ENCODE data around the gene DMD.

DMD gene

DNA sequence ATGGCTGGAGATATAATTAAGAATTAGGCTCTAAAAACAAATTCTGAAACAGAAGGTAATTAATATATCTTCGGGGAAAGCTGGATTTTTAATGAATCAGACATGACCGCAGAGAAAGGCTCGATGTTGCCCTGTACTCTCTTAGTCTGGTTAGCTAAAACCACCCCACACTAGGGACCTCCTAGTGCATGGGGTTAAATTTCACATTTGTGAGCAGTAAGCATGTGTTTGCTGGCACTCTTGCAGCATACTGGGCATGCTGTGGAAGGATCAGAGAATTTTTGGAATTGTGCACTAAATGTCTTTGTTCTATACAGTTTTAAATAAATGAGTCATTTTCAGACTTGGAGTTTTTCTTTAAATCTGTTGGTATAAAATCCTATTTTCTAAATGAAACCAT, 1663.9 kb downstream of the DMD start:
- H3K9ac ChIP-seq (ENCODE audit: low read length) = no peak overlapping the region
- H3K4me1 ChIP-seq (ENCODE audit: control insufficient read depth, insufficient read depth, low read length) = no peaks in the 10 kb centered on the region
- H3K36me3 ChIP-seq (ENCODE audit: control insufficient read depth, insufficient read depth, low read length) = no peaks in the 10 kb centered on the region
- H3K27me3 ChIP-seq (ENCODE audit: control insufficient read depth, insufficient read depth, low read length) = no peaks in the 10 kb centered on the region
- no peaks in the 10 kb centered on the region for H3K9me3 ChIP-seq (ENCODE audit: control insufficient read depth, low read length)
- H3K4me3 ChIP-seq (ENCODE audit: low read length) = no peak overlapping the region

DNA sequence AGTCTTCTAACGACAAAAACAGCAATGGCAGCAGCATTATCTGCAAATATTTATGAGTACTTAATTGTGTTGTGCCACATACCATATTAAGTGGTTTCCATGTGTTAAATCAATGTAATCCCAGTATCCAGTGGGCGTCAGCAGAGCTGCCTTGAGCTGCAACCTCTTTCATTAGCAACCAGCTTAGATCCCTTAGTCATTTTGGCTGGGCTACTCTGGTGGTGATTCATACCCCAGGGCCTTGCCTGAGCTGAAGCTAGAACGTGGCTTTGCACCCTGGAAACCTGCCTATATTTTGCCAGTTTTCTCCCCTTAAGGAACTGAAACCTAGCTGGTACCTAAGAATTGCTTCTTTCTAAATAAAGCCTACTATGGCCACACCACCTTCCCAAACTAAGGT, 1665.2 kb downstream of the DMD start:
- no peaks in the 10 kb centered on the region for H3K27me3 ChIP-seq (ENCODE audit: control insufficient read depth, insufficient read depth, low read length)
- no peaks in the 10 kb centered on the region for H3K4me1 ChIP-seq (ENCODE audit: control insufficient read depth, insufficient read depth, low read length)
- no peak overlapping the region for H3K9ac ChIP-seq (ENCODE audit: low read length)
- no peak overlapping the region for H3K4me3 ChIP-seq (ENCODE audit: low read length)
- H3K36me3 ChIP-seq (ENCODE audit: control insufficient read depth, insufficient read depth, low read length) = no peaks in the 10 kb centered on the region
- H3K9me3 ChIP-seq (ENCODE audit: control insufficient read depth, low read length) = no peaks in the 10 kb centered on the region

DNA sequence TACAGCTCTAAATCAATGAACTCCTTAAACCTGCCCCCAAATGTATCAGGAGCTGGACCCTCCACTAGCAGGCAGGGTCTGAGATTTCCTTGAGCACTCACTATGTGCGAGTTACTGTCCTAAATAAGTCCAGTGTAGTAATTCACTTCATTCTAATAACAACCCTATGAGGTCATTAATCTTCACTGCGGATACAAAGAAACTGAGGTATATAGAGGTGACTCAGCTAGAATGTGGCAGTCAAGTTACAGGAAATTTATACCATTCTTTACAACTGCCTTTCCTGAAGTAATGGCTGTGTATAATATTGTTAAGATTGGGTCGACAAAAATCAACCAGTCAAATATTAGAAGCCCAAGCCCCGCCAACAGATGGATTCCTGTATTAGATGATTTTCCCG, 1665.6 kb downstream of the DMD start:
- no peaks in the 10 kb centered on the region for H3K4me1 ChIP-seq (ENCODE audit: control insufficient read depth, insufficient read depth, low read length)
- no peaks in the 10 kb centered on the region for H3K27me3 ChIP-seq (ENCODE audit: control insufficient read depth, insufficient read depth, low read length)
- H3K9ac ChIP-seq (ENCODE audit: low read length) = no peak overlapping the region
- no peaks in the 10 kb centered on the region for H3K36me3 ChIP-seq (ENCODE audit: control insufficient read depth, insufficient read depth, low read length)
- H3K4me3 ChIP-seq (ENCODE audit: low read length) = no peak overlapping the region
- H3K9me3 ChIP-seq (ENCODE audit: control insufficient read depth, low read length) = no peaks in the 10 kb centered on the region

DNA sequence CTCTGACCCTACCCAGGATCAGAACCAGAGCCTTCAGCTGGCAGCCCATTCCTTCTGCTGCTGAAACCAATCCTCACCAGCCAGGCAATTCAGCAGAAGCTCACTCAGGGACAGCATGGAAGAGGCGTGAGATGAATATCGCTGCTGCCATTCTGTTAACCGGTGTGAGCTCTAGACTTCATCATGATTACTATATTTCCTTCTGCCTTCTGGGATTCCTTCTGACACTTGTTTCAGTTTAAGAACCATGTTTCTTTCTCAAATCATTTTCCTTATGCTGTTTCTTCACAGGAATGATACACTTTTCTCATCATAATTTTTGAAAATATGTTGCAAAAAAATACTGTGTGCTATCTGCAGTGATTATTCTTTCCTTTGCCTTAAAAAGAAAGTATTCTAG, 1666.2 kb downstream of the DMD start:
- H3K9me3 ChIP-seq (ENCODE audit: control insufficient read depth, low read length) = no peaks in the 10 kb centered on the region
- H3K36me3 ChIP-seq (ENCODE audit: control insufficient read depth, insufficient read depth, low read length) = no peaks in the 10 kb centered on the region
- no peaks in the 10 kb centered on the region for H3K27me3 ChIP-seq (ENCODE audit: control insufficient read depth, insufficient read depth, low read length)
- H3K4me1 ChIP-seq (ENCODE audit: control insufficient read depth, insufficient read depth, low read length) = no peaks in the 10 kb centered on the region
- no peak overlapping the region for H3K4me3 ChIP-seq (ENCODE audit: low read length)
- H3K9ac ChIP-seq (ENCODE audit: low read length) = no peak overlapping the region

DNA sequence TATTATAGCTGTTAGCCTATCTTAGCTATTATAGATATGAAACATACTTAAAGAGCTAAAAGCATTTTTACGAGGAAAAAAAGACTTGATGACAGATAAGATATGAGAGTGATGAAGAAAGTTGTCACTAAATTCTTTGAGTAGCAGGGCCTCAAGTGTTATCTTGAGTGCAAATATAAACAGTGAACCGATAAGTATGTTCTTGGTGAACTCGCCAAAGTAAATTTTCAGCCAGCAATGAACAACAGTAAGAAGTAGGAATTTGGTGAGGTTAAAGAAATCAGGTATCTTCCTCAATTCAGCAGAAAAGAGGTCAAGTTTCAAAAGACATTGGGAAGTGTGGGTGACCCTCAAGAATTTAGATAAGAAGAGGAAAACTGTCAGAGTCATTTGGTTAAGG, 1667.7 kb downstream of the DMD start:
- Histone ChIP-seq H3K36me3 (ENCODE audit: control insufficient read depth, insufficient read depth, low read length) (no peaks in the 10 kb centered on the region), H3K27me3 (ENCODE audit: control insufficient read depth, insufficient read depth, low read length) (no peaks in the 10 kb centered on the region), H3K4me1 (ENCODE audit: control insufficient read depth, insufficient read depth, low read length) (no peaks in the 10 kb centered on the region), H3K4me3 (ENCODE audit: low read length) (no peak overlapping the region), H3K9ac (ENCODE audit: low read length) (no peak overlapping the region), H3K9me3 (ENCODE audit: control insufficient read depth, low read length) (no peaks in the 10 kb centered on the region)

DNA sequence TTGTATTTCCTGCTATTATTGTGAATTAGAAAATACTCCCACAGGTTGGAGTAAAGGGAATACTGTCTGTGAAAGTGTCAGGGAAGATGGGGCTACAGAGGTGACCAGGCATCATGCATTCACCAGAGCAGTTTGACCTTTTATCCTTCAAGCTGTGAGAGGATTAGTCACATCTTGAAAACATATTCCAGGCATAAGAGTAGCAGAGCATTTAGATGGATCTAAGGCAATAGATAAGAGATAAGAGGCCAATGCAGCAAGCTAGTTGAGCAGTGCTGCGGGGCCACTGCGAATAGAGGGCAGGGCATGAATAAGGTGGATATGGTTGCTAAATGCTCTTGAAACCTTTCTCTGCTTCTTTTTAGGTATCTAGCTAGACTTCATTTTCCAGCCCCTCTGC, 1668.8 kb downstream of the DMD start:
- H3K27me3 ChIP-seq (ENCODE audit: control insufficient read depth, insufficient read depth, low read length) = no peaks in the 10 kb centered on the region

DNA sequence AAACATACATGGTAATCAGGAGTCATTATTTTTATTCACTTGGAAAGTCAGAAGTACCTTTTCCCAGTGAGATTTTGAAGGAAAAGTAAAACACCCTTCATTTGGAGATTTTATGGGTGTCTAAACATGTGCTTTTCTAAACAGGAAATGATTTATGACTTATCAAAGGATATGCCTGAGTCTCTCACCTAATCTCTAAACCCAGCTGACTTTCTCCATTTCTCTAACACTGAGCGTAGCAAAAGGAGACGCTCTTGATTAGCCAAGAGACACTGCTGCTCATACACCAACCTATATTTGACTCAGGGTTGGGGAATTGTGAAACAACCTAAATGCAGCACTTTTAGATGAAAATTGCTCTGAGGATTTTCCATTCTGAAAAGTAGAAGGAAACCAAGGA, 1671.0 kb downstream of the DMD start:
- H3K9me3 ChIP-seq (ENCODE audit: control insufficient read depth, low read length) = no peaks in the 10 kb centered on the region

More for the DNA sequence above, 1668.8 kb downstream of the DMD start:
- Histone ChIP-seq H3K4me1 (ENCODE audit: control insufficient read depth, insufficient read depth, low read length) (no peaks in the 10 kb centered on the region), H3K4me3 (ENCODE audit: low read length) (no peak overlapping the region), H3K36me3 (ENCODE audit: control insufficient read depth, insufficient read depth, low read length) (no peaks in the 10 kb centered on the region), H3K9me3 (ENCODE audit: control insufficient read depth, low read length) (no peaks in the 10 kb centered on the region), H3K9ac (ENCODE audit: low read length) (no peak overlapping the region)

DNA sequence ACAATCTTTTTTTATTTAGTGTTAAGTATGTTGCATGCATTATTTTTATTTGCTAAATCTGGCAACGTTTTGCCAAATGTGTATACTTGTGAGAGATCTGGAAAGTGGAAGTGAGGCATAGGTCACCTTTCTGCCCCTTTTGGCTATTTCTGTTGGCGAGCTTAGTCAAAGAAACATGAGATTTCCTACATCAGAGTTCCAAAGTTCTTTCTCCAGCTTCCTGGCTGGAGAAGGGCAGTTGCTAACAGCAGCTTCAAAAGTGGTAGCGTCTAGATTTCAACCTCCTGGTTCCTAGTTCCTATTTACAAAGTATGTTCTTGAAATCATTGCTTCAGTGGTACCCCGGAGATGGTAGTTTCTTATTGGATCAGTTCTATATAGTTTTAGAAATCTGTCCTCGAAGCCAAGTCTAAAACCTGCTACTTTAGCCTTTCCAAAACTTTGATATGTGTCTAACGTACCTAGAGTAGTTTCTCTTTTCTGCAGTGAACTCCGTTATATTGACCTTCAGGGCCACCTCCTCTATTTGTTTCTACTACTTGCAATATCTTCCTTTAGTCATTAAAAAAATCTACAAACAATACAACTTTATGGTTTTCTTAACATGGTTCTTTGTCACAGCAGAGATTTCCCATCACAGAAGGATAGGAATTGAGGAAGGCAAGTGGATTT, 1683.8 kb downstream of the DMD start:
- Histone ChIP-seq H3K36me3 (ENCODE audit: control insufficient read depth, insufficient read depth, low read length) (no peaks in the 10 kb centered on the region), H3K4me1 (ENCODE audit: control insufficient read depth, insufficient read depth, low read length) (no peaks in the 10 kb centered on the region), H3K9ac (ENCODE audit: low read length) (no peak overlapping the region), H3K9me3 (ENCODE audit: control insufficient read depth, low read length) (no peaks in the 10 kb centered on the region), H3K4me3 (ENCODE audit: low read length) (no peak overlapping the region), H3K27me3 (ENCODE audit: control insufficient read depth, insufficient read depth, low read length) (no peaks in the 10 kb centered on the region)

More for the DNA sequence above, 1671.0 kb downstream of the DMD start:
- H3K36me3 ChIP-seq (ENCODE audit: control insufficient read depth, insufficient read depth, low read length) = no peaks in the 10 kb centered on the region
- H3K9ac ChIP-seq (ENCODE audit: low read length) = no peak overlapping the region
- H3K4me1 ChIP-seq (ENCODE audit: control insufficient read depth, insufficient read depth, low read length) = no peaks in the 10 kb centered on the region
- H3K4me3 ChIP-seq (ENCODE audit: low read length) = no peak overlapping the region
- H3K27me3 ChIP-seq (ENCODE audit: control insufficient read depth, insufficient read depth, low read length) = no peaks in the 10 kb centered on the region

DNA sequence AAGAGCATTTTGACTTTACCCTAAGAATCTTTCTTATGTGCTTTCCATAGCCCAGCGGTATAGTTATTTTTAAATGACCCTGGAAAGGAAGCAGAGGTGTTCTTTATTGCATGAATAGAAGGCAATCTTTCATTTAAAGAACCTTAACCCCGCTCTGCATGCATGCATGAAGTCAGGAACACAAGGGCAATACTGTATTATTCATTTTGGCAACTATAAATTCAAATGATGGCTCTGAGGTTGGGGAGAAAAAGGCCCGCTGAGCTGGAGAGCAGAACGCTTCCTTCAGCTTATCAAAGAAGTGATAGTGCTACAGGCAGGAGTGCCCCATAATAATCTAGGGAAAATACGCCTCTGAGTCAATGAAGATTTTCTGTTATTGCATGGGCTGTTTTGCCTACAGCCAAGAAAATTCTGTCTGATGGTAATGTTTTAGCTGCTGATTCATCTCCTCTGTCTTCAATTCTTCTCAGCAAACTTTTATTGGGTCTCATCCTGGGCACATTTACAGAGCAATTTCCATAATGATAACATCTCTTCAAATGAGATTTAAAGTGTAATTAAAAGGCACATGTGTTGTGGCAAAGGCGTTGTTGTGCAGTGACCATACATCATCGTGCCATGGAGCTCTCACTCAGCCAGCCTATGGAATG, 1687.3 kb downstream of the DMD start:
- H3K4me1 ChIP-seq (ENCODE audit: control insufficient read depth, insufficient read depth, low read length) = no peaks in the 10 kb centered on the region
- no peak overlapping the region for H3K4me3 ChIP-seq (ENCODE audit: low read length)
- H3K9ac ChIP-seq (ENCODE audit: low read length) = no peak overlapping the region
- no peaks in the 10 kb centered on the region for H3K9me3 ChIP-seq (ENCODE audit: control insufficient read depth, low read length)
- H3K27me3 ChIP-seq (ENCODE audit: control insufficient read depth, insufficient read depth, low read length) = no peaks in the 10 kb centered on the region
- H3K36me3 ChIP-seq (ENCODE audit: control insufficient read depth, insufficient read depth, low read length) = no peaks in the 10 kb centered on the region

DNA sequence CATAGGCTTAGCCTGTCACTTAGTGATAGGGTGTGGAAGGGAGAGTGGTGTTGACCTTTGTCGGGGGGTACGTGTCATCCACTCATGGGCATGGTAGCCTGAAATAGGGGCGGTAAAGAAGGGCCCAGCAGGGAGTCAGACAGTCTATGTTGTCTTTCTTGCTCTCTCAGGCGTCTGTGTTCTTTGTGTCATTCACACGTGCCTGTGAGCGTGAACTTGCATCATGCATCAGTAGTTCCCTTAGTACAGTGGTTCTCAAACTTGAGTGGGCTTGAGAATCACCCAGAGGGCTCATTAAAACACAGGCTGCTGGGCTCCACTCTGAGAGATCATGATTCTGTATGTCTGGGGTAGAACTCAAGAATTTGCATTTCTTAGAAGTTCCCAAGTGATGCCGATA, 1688.6 kb downstream of the DMD start:
- no peak overlapping the region for H3K4me3 ChIP-seq (ENCODE audit: low read length)
- H3K36me3 ChIP-seq (ENCODE audit: control insufficient read depth, insufficient read depth, low read length) = no peaks in the 10 kb centered on the region
- H3K9me3 ChIP-seq (ENCODE audit: control insufficient read depth, low read length) = no peaks in the 10 kb centered on the region
- no peaks in the 10 kb centered on the region for H3K27me3 ChIP-seq (ENCODE audit: control insufficient read depth, insufficient read depth, low read length)
- no peak overlapping the region for H3K9ac ChIP-seq (ENCODE audit: low read length)
- H3K4me1 ChIP-seq (ENCODE audit: control insufficient read depth, insufficient read depth, low read length) = no peaks in the 10 kb centered on the region

DNA sequence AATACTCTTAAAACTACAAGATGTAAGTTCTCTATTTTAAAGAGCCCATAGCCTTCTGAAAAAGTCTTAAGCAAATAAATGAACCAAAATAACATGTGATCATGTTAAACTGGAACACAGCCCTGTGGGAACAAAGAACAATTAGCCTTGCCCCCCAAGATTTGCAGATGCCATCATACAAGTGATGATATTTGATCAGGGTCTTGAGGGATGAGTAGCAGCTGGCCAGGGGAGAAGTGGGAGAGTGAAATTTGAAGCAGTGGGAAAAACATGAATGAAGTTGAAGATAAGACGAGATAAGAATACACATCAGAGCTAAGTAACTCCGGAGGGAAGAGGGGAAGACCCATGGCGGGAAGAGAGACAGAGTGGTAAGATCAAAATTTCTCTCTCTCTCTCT, 1689.4 kb downstream of the DMD start:
- Histone ChIP-seq H3K9me3 (ENCODE audit: control insufficient read depth, low read length) (no peaks in the 10 kb centered on the region), H3K4me3 (ENCODE audit: low read length) (no peak overlapping the region), H3K36me3 (ENCODE audit: control insufficient read depth, insufficient read depth, low read length) (no peaks in the 10 kb centered on the region), H3K27me3 (ENCODE audit: control insufficient read depth, insufficient read depth, low read length) (no peaks in the 10 kb centered on the region), H3K4me1 (ENCODE audit: control insufficient read depth, insufficient read depth, low read length) (no peaks in the 10 kb centered on the region), H3K9ac (ENCODE audit: low read length) (no peak overlapping the region)

DNA sequence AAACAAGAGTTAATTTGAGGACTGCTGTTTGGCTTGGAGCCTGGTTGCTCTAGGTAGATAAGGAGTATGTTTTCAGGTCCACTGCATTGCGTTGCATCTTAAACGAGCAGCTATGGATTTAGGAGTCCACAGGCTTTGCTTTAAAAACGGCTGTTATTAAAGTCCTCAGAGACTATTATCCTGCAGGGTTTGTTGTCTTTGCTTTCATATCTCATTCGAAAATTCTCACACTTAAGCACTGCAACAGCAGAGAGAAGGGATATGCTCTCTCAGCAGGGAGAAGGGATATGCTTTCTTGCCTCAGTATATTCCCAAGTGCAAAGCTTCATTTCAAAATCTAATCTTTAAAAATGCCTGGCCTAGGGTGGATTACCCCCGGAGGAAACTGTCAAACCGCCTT, 1694.8 kb downstream of the DMD start:
- Histone ChIP-seq H3K4me3 (ENCODE audit: low read length) (no peak overlapping the region), H3K9me3 (ENCODE audit: control insufficient read depth, low read length) (no peaks in the 10 kb centered on the region), H3K4me1 (ENCODE audit: control insufficient read depth, insufficient read depth, low read length) (no peaks in the 10 kb centered on the region), H3K27me3 (ENCODE audit: control insufficient read depth, insufficient read depth, low read length) (no peaks in the 10 kb centered on the region), H3K9ac (ENCODE audit: low read length) (no peak overlapping the region), H3K36me3 (ENCODE audit: control insufficient read depth, insufficient read depth, low read length) (no peaks in the 10 kb centered on the region)

Data from mucosa of stomach (tissue), 1 donor.